Endodermal cell (in vitro differentiated cells): Measurements from ENCODE around the gene MPZL2. TPM values are rescaled to one million over a fixed set of nuclear protein-coding genes. Genes with fewer than 3 reads are reported as not detected.

ENCODE experiments used
- DNase-seq: peaks from one replicate; pipeline ENCODE4 v3.0.0-alpha.2; 2017
- H3K27ac ChIP-seq: 2 replicates; pipeline ENCODE4 v1.5.1; 2013; ENCODE audit warnings: mild to moderate bottlenecking, low read depth, low read length, moderate library complexity
- H3K27me3 ChIP-seq: 2 replicates; pipeline ENCODE4 v1.6.1; 2013; ENCODE audit warnings: mild to moderate bottlenecking, low read length, moderate library complexity; ENCODE audit not compliant: insufficient read depth, control insufficient read depth, poor library complexity, severe bottlenecking
- H3K36me3 ChIP-seq: 2 replicates; pipeline ENCODE4 v1.7.0; 2013; ENCODE audit warnings: mild to moderate bottlenecking, low read length, moderate library complexity; ENCODE audit not compliant: control insufficient read depth, insufficient read depth
- H3K4me1 ChIP-seq: one replicate; pipeline ENCODE4 v1.7.0; 2013; ENCODE audit warnings: low read length; ENCODE audit not compliant: control insufficient read depth, insufficient read depth
- H3K4me3 ChIP-seq: 2 replicates; pipeline ENCODE4 v1.5.1; 2013; ENCODE audit warnings: mild to moderate bottlenecking, low read length, moderate library complexity
- H3K9ac ChIP-seq: 2 replicates; pipeline ENCODE4 v1.6.1; 2013; ENCODE audit warnings: mild to moderate bottlenecking, low read length, moderate library complexity; ENCODE audit not compliant: poor library complexity, severe bottlenecking; ENCODE audit errors: extremely low read depth
- H3K9me3 ChIP-seq: 2 replicates; pipeline ENCODE4 v1.6.1; 2013; ENCODE audit warnings: mild to moderate bottlenecking, low read length, moderate library complexity; ENCODE audit not compliant: control insufficient read depth
- H3K27ac Mint-ChIP-seq: 2 replicates; pipeline ENCODE4 v1.8.0; 2020; ENCODE audit warnings: mixed read lengths
- H3K27me3 Mint-ChIP-seq: 2 replicates; pipeline ENCODE4 v1.8.0; 2021; ENCODE audit warnings: mild to moderate bottlenecking, mixed read lengths; ENCODE audit not compliant: insufficient read depth
- H3K36me3 Mint-ChIP-seq: 2 replicates; pipeline ENCODE4 v1.8.0; 2020; ENCODE audit warnings: low read depth, mixed read lengths
- H3K4me1 Mint-ChIP-seq: 2 replicates; pipeline ENCODE4 v1.8.0; 2020; ENCODE audit warnings: mixed read lengths
- H3K4me3 Mint-ChIP-seq: 2 replicates; pipeline ENCODE4 v1.8.0; 2020; ENCODE audit warnings: mild to moderate bottlenecking, moderate library complexity, mixed read lengths
- H3K9me3 Mint-ChIP-seq: 2 replicates; pipeline ENCODE4 v1.8.0; 2020; ENCODE audit warnings: mild to moderate bottlenecking, mixed read lengths
- WGBS, 2 experiments: methylation state at CpG; one replicate each; pipeline versions ENCODE4 v1.1.5 to v1.1.7; 2013; ENCODE audit warnings: missing lambda C conversion rate in 2 of 2, mixed read lengths in 1 of 2; ENCODE audit not compliant: insufficient coverage in 1 of 2, insufficient read length in 1 of 2; 5-methylcytosine and 5-hydroxymethylcytosine counted together
- total RNA-seq, 2 donors: library from RNA; stranded (reverse); fragmentation: NEBNext Ultra II Directional in 1 of 2; extraction: Animal tissue kit (Norgen Biotek cat#: 25700) in 1 of 2; gene quantifications; 2 replicates in 1 of 2; 3 replicates in 1 of 2; pipeline ENCODE4 v1.2.1, GENCODE V29; 2021
- TF ChIP-seq, protein P1 (sequence below): fragments of 200-600 bp; sonication (generic); conservative IDR thresholded peaks from 2 replicates; pipeline ENCODE4 v1.5.0; 2021; ENCODE audit warnings: antibody characterized with exemption, mild to moderate bottlenecking

MPZL2 gene
- total RNA-seq, 2 donors from 2014 or later, result 3.2 to 4.4 TPM

DNA sequence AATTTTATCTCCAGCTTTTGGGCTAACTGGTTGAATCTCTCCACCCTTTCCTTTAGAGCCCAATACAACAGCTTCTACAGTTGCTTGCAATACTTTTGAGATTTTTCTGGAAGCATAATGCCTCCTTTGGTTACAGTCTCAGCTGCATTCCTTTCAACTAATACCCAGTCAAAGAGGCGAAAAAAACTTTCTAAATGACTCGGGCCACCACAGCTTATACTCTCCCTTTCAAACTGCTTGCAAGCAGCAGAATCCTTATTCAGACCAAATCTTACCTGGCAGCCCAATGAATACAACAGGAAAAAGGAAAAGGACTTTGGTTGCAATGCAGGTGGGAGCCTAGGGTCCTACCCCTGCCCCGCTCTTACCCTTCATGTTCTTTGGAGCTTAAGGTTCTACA lies 55.1 kb downstream of the MPZL2 start:
- TF ChIP-seq, protein P1, sequence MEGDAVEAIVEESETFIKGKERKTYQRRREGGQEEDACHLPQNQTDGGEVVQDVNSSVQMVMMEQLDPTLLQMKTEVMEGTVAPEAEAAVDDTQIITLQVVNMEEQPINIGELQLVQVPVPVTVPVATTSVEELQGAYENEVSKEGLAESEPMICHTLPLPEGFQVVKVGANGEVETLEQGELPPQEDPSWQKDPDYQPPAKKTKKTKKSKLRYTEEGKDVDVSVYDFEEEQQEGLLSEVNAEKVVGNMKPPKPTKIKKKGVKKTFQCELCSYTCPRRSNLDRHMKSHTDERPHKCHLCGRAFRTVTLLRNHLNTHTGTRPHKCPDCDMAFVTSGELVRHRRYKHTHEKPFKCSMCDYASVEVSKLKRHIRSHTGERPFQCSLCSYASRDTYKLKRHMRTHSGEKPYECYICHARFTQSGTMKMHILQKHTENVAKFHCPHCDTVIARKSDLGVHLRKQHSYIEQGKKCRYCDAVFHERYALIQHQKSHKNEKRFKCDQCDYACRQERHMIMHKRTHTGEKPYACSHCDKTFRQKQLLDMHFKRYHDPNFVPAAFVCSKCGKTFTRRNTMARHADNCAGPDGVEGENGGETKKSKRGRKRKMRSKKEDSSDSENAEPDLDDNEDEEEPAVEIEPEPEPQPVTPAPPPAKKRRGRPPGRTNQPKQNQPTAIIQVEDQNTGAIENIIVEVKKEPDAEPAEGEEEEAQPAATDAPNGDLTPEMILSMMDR, result no peak
- no peak for DNase-seq
- Histone ChIP-seq H3K4me3 (no peak overlapping the region), H3K9me3 (no peaks in the 10 kb centered on the region), H3K27me3 (peaks cover 15% of the 10 kb centered on the region), H3K36me3 (no peaks in the 10 kb centered on the region), H3K27ac (no peak overlapping the region), H3K9ac (no peak overlapping the region), H3K4me1 (peaks cover 5% of the 10 kb centered on the region)
- no peak overlapping the region for H3K4me3 Mint-ChIP-seq
- peaks cover 39% of the 10 kb centered on the region for H3K4me1 Mint-ChIP-seq
- no peaks in the 10 kb centered on the region for H3K36me3 Mint-ChIP-seq
- WGBS, 2 experiments, result 67 to 86% methylated on average over 1 to 3 of the region's 3 CpGs
- no peak overlapping the region for H3K27ac Mint-ChIP-seq
- H3K27me3 Mint-ChIP-seq, result peaks cover 21% of the 10 kb centered on the region
- no peaks in the 10 kb centered on the region for H3K9me3 Mint-ChIP-seq

DNA sequence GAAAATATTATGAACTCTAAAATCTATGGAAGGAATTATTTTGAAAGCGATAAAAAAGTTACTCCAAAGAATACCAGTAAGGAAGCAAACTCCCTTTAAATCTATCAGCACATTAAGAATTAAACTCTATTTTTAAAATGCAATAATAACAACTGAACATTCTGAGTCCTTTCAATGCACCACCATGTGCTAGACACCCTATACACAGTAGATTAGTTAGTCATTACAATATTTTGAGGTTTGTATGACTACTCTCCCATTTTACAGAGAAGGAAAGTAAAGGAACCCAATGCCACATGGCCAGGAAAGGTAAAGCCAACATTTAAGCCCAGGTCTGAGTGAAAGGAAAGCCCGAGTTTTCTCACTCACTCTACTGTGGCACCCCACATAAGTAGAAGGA lies 57.0 kb downstream of the MPZL2 start:
- Histone ChIP-seq H3K27ac (no peak overlapping the region), H3K4me3 (no peak overlapping the region), H3K36me3 (no peaks in the 10 kb centered on the region), H3K27me3 (peaks cover 19% of the 10 kb centered on the region), H3K4me1 (peaks cover 6% of the 10 kb centered on the region), H3K9ac (no peak overlapping the region), H3K9me3 (no peaks in the 10 kb centered on the region)
- WGBS, 2 experiments, result 71% methylated on average over 1 of the region's 2 CpGs; no CpG with 5 or more reads in 1 of the 2 experiments
- peaks cover 20% of the 10 kb centered on the region for H3K27me3 Mint-ChIP-seq
- no peak overlapping the region for H3K4me3 Mint-ChIP-seq
- TF ChIP-seq, protein P1, result no peak
- H3K36me3 Mint-ChIP-seq, result no peaks in the 10 kb centered on the region
- DNase-seq, result no peak
- peaks cover 22% of the 10 kb centered on the region for H3K4me1 Mint-ChIP-seq
- H3K9me3 Mint-ChIP-seq, result no peaks in the 10 kb centered on the region
- H3K27ac Mint-ChIP-seq, result no peak overlapping the region

DNA sequence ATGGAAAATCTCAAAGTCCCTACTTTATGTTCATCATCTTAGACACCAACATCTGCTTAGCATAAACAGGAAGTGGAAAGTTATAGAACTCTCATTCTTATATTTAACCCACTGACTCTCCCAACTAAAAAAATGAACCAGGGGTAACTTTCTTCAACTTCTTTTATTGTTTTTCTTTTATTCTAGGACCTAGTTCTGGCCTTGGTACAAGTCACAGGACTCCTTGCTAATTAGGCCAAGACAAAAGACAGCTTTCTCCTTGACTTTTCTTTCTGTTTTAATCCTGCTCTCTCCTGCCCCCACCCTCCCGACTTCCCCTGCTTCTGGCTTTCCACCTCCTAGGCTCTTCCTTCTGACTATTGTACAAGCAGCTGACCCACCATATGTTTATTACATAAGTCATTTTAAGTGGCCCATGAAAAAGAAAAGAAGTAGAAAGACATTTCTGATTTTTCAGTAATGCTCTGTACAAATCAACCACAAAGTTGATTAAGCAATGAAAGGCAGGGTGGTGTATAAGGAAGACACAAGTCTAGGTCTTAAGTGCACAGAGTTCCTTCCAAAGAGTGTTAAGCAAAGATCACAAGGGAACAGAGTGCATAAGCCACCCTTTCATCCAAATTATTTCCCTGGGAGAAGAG lies 57.6 kb downstream of the MPZL2 start:
- no peak for DNase-seq
- TF ChIP-seq, protein P1, result no peak
- Histone ChIP-seq H3K36me3 (no peaks in the 10 kb centered on the region), H3K9me3 (no peaks in the 10 kb centered on the region), H3K4me3 (no peak overlapping the region), H3K27ac (no peak overlapping the region), H3K4me1 (peaks cover 6% of the 10 kb centered on the region), H3K9ac (no peak overlapping the region), H3K27me3 (peaks cover 25% of the 10 kb centered on the region)
- WGBS, 2 experiments, result 60 to 64% methylated on average over 1 of the region's 1 CpG
- H3K36me3 Mint-ChIP-seq, result no peaks in the 10 kb centered on the region
- H3K27ac Mint-ChIP-seq, result no peak overlapping the region
- peaks cover 16% of the 10 kb centered on the region for H3K4me1 Mint-ChIP-seq
- H3K9me3 Mint-ChIP-seq, result no peaks in the 10 kb centered on the region
- H3K27me3 Mint-ChIP-seq, result peaks cover 20% of the 10 kb centered on the region
- H3K4me3 Mint-ChIP-seq, result no peak overlapping the region
